PFSK-1 (cell line): Measurements from ENCODE around the gene ASF1A.

Experiments used
- FOXP2 ChIP-seq: optimal IDR thresholded peaks from 2 replicates; pipeline ENCODE3; 2011; ENCODE audit warnings: borderline replicate concordance, control low read depth, inconsistent platforms; ENCODE audit not compliant: insufficient read depth; ENCODE audit errors: extremely low read length, extremely low read depth
- POLR2AphosphoS5 ChIP-seq: IDR thresholded peaks from 2 replicates; pipeline ENCODE4 v1.6.1; 2012; ENCODE audit warnings: low read depth, mild to moderate bottlenecking, control low read depth, low read length, moderate library complexity
- SIN3A ChIP-seq: IDR thresholded peaks from 2 replicates; pipeline ENCODE4 v1.6.1; 2012; ENCODE audit warnings: mild to moderate bottlenecking, low read length, moderate library complexity, borderline replicate concordance; ENCODE audit not compliant: insufficient read depth
- TAF1 ChIP-seq: IDR thresholded peaks from 2 replicates; pipeline ENCODE4 v1.6.1; 2012; ENCODE audit warnings: low read length, control low read depth, borderline replicate concordance; ENCODE audit not compliant: insufficient read depth
- TF ChIP-seq, protein P1 (sequence below), 2 experiments: IDR thresholded peaks; 2 replicates each; pipeline versions ENCODE4 v1.6.1 to v1.8.0; 2011 to 2012; ENCODE audit warnings: low read depth in 2 of 2, low read length in 2 of 2, control low read depth in 1 of 2, inconsistent platforms in 1 of 2, mild to moderate bottlenecking in 1 of 2, moderate library complexity in 1 of 2; ENCODE audit not compliant: insufficient read depth in 1 of 2

ASF1A gene

DNA sequence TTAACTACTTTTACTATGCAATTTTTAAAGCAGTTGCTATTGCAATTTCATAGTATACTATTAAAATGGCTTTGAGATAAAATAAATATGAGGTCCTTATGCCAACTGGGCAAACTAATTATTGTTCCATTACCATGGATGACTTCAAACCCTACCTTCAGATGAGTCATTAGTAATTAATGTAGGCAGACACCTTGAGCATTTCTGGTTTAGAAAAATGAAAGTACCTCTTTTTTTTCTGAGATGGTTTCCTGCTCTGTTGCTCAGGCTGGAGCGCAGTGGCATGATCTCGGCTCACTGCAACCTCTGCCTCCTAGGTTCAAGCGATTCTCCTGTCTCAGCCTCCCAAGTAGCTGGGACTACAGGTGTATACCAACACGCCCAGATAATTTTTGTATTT, 11.9 kb downstream of the ASF1A start:
- TF ChIP-seq FOXP2 (no peak), SIN3A (no peak), POLR2AphosphoS5 (no peak), TAF1 (no peak)
- TF ChIP-seq, protein P1, sequence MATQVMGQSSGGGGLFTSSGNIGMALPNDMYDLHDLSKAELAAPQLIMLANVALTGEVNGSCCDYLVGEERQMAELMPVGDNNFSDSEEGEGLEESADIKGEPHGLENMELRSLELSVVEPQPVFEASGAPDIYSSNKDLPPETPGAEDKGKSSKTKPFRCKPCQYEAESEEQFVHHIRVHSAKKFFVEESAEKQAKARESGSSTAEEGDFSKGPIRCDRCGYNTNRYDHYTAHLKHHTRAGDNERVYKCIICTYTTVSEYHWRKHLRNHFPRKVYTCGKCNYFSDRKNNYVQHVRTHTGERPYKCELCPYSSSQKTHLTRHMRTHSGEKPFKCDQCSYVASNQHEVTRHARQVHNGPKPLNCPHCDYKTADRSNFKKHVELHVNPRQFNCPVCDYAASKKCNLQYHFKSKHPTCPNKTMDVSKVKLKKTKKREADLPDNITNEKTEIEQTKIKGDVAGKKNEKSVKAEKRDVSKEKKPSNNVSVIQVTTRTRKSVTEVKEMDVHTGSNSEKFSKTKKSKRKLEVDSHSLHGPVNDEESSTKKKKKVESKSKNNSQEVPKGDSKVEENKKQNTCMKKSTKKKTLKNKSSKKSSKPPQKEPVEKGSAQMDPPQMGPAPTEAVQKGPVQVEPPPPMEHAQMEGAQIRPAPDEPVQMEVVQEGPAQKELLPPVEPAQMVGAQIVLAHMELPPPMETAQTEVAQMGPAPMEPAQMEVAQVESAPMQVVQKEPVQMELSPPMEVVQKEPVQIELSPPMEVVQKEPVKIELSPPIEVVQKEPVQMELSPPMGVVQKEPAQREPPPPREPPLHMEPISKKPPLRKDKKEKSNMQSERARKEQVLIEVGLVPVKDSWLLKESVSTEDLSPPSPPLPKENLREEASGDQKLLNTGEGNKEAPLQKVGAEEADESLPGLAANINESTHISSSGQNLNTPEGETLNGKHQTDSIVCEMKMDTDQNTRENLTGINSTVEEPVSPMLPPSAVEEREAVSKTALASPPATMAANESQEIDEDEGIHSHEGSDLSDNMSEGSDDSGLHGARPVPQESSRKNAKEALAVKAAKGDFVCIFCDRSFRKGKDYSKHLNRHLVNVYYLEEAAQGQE (IDR thresholded peaks at IDR 0.05; ENCODE audit: insufficient read depth in 1 of 2, low read depth in 2 of 2, low read length in 2 of 2): no peak

DNA sequence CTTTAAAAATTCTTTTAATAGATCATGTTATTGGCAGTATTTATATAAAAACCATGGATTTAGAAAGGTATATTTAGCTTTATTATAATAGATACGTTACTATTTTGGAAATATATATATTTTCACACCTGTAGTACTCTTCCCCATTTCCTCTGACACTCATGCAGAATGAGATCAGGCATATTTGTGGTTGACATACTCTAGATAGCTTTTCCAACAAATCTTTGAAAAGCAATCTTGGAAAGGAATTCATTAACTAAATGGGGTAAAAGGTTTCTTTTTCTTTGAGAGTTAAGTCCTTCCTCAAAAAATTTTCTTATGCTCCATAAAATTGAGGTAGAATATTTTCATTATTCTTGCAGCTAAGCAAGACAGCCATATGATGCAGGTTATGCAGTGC, 14.5 kb downstream of the ASF1A start:
- TF ChIP-seq, protein P1 (IDR thresholded peaks at IDR 0.05; ENCODE audit: insufficient read depth in 1 of 2, low read depth in 2 of 2, low read length in 2 of 2): no peak
- no peak for TF ChIP-seq POLR2AphosphoS5
- no peak for TF ChIP-seq SIN3A
- TF ChIP-seq FOXP2: no peak
- no peak for TF ChIP-seq TAF1

DNA sequence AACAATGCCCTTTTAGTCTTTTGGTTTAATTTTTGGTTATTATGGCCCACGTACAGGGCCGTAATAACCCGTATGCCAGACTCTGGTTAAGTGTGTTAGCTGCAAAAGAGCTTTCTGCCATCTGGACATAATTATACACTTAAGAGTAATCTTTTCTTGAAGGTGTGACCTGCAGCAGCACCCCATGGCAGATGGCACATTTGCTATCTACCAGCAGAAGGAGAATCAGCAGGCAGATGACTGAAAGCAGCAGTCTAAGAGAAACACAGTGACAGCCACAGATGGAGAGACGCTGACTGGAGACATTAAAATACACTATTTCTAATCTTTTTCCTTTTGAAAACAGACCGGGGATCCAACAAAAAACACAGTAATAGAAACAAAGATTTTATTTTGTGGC, 18.7 kb downstream of the ASF1A start:
- TF ChIP-seq SIN3A (no peak), FOXP2 (no peak), POLR2AphosphoS5 (no peak), TAF1 (no peak)
- TF ChIP-seq, protein P1 (IDR thresholded peaks at IDR 0.05; ENCODE audit: insufficient read depth in 1 of 2, low read depth in 2 of 2, low read length in 2 of 2): no peak

DNA sequence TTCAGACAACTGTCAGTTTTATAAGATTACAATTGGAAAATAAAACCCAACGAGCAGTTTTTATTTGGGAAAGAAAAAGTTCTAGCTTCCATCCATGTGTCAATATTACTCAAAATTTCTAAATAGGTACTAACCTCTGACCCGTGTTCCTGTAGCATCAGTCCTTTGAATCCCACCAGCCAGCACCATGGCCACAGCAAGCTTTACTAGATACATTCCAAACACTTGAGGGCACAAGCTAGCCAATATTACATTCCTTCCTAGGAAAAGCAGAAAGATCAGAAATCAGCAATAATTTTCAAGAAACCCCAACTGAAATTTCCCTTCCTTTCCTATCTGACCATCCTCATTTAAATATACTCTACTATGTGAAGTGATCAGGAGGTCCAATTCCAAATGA, 19.2 kb downstream of the ASF1A start:
- no peak for TF ChIP-seq POLR2AphosphoS5
- no peak for TF ChIP-seq TAF1
- no peak for TF ChIP-seq FOXP2
- no peak for TF ChIP-seq SIN3A
- TF ChIP-seq, protein P1 (IDR thresholded peaks at IDR 0.05; ENCODE audit: insufficient read depth in 1 of 2, low read depth in 2 of 2, low read length in 2 of 2): no peak

DNA sequence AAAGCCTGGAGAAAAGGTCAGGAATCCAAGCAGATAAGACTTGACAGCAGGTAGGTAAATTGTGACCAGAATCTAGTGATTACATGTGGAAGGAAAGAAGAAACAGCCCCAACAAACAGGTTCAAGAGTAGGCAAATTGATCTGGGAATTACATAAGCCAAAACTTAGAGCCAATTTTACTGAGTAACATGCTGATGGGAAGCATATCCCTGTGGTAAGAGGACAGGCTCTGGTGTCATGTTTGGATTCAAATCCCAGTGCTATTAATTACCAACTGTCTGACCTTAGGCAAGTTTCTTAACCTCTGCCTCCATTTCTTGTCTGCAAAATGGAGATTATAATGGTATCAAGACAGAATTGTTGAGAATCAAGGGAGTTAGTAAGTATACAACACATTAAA, 20.6 kb downstream of the ASF1A start:
- no peak for TF ChIP-seq POLR2AphosphoS5
- TF ChIP-seq, protein P1 (IDR thresholded peaks at IDR 0.05; ENCODE audit: insufficient read depth in 1 of 2, low read depth in 2 of 2, low read length in 2 of 2): no peak
- no peak for TF ChIP-seq FOXP2
- no peak for TF ChIP-seq SIN3A
- no peak for TF ChIP-seq TAF1
